Activated B cell treated with CpG ODN at 0.5 μM for 24 hours (primary cell): ENCODE measurements around the gene ADAM12. TPM values are rescaled to one million over a fixed set of nuclear protein-coding genes. Genes with fewer than 3 reads are reported as not detected.

Experiments used
- ATAC-seq: fragments of 200-7000 bp; cut with Tn5 transposase; one replicate; pipeline ENCODE4 v1.10.0; 2021; ENCODE audit warnings: low read depth, mild to moderate bottlenecking, moderate library complexity
- CTCF ChIA-PET: fragments of 350-600 bp; sonication (Branson Sonifier 250); formaldehyde crosslinking; loops from one replicate; lab custom pipeline; 2021; ENCODE audit warnings: antibody characterized with exemption; lab: Charles Lee
- POLR2A ChIA-PET: fragments of 350-600 bp; sonication (Branson Sonifier 250); formaldehyde crosslinking; loops from one replicate; lab custom pipeline; 2021; ENCODE audit warnings: antibody characterized with exemption; lab: Charles Lee
- DNase-seq: peaks from one replicate; pipeline ENCODE4 v3.0.0; 2022
- H3K27ac Mint-ChIP-seq: one replicate; pipeline ENCODE4 v1.8.0; 2020; ENCODE audit warnings: mixed read lengths
- H3K27me3 Mint-ChIP-seq: one replicate; pipeline ENCODE4 v1.8.0; 2021; ENCODE audit warnings: mixed read lengths
- H3K36me3 Mint-ChIP-seq: one replicate; pipeline ENCODE4 v1.8.0; 2021; ENCODE audit warnings: low read depth, mixed read lengths
- H3K4me1 Mint-ChIP-seq: one replicate; pipeline ENCODE4 v1.8.0; 2021; ENCODE audit warnings: mixed read lengths
- H3K4me3 Mint-ChIP-seq: one replicate; pipeline ENCODE4 v1.8.0; 2020; ENCODE audit warnings: mild to moderate bottlenecking, mixed read lengths
- H3K9me3 Mint-ChIP-seq: one replicate; pipeline ENCODE4 v1.8.0; 2020; ENCODE audit warnings: mixed read lengths
- intact Hi-C: fragments of 100-400 bp; cut with micrococcal nuclease; formaldehyde crosslinking; loops from one replicate; pipeline ENCODE4 v1.15.1; 2024
- total RNA-seq: library from RNA; stranded (reverse); gene quantifications from 2 replicates; pipeline ENCODE4 v1.2.3, GENCODE V29; 2022
- TF ChIP-seq, protein P1 (sequence below): fragments of 200-600 bp; IDR thresholded peaks from one replicate; pipeline ENCODE4 v1.8.0; 2022; ENCODE audit warnings: antibody characterized with exemption, mild to moderate bottlenecking

Gene ADAM12
- total RNA-seq, 1 donor from 2014 or later: 0.84 TPM

DNA sequence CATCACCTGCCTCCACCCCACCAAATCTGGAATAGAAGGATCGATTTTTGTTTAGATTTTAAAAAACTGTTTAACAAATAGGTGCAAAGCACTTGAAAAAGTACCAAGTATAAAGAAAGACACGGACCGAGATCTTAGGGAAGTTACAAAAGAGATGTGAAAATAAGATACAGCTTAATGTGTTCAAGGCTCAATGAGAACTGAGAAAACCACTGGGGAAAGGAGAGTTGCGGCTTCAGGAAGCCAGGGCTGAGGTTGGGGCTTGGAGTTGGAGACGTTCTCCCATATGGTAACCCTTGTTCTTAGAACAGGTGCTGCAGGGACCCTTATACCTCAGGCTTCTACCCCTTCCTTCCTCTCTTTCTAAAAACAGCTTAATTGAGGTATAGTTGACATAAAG lies 351.8 kb downstream of the ADAM12 start:
- peak overlapping the region; percentile 47 for H3K4me3 Mint-ChIP-seq
- H3K4me1 Mint-ChIP-seq: peaks cover 60% of the 10 kb centered on the region

DNA sequence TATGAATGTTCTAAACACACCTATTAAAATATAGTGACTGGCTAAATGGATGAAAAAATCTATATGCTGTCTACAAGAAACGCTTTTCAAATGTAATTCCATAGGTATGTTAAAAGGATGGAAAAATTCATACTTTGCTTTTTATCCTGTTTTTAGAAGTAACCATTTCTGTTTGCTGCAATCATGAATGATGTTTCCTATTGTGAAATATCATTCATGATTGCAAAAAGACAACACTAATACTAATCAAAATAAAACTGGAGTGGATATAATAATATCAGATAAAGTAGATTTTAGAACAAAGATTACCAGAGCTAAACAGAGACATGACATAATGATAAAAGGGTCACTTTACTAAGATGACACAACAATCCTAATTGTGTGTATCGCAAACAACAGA lies 353.7 kb downstream of the ADAM12 start:
- Mint-ChIP-seq H3K27me3 (no peaks in the 10 kb centered on the region), H3K4me3 (no peak overlapping the region), H3K4me1 (peaks cover 41% of the 10 kb centered on the region), H3K27ac (no peak overlapping the region), H3K9me3 (peaks cover 6% of the 10 kb centered on the region), H3K36me3 (peaks cover 2% of the 10 kb centered on the region)
- intact Hi-C loops: no loop called here
- DNase-seq (no peak), ATAC-seq (no peak)
- CTCF ChIA-PET: no interaction called here
- POLR2A ChIA-PET: no interaction called here
- TF ChIP-seq, protein P1, sequence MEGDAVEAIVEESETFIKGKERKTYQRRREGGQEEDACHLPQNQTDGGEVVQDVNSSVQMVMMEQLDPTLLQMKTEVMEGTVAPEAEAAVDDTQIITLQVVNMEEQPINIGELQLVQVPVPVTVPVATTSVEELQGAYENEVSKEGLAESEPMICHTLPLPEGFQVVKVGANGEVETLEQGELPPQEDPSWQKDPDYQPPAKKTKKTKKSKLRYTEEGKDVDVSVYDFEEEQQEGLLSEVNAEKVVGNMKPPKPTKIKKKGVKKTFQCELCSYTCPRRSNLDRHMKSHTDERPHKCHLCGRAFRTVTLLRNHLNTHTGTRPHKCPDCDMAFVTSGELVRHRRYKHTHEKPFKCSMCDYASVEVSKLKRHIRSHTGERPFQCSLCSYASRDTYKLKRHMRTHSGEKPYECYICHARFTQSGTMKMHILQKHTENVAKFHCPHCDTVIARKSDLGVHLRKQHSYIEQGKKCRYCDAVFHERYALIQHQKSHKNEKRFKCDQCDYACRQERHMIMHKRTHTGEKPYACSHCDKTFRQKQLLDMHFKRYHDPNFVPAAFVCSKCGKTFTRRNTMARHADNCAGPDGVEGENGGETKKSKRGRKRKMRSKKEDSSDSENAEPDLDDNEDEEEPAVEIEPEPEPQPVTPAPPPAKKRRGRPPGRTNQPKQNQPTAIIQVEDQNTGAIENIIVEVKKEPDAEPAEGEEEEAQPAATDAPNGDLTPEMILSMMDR: no peak

More for the DNA sequence above, 351.8 kb downstream of the ADAM12 start:
- ATAC-seq: peak; percentile 60
- Mint-ChIP-seq H3K9me3 (peaks cover 6% of the 10 kb centered on the region), H3K36me3 (peaks cover 2% of the 10 kb centered on the region), H3K27ac (peak overlapping the region; percentile 100), H3K27me3 (no peaks in the 10 kb centered on the region)
- intact Hi-C loops: loop anchor here (1.0 kb wide), 2 partner anchors 54 to 65 kb away; no protein-coding TSS in a partner anchor
- no peak for DNase-seq
- ChIA-PET CTCF (interaction anchor here (0.9 to 1.5 kb wide), 2 partner anchors 9 to 45 kb away, joined by 3 to 4 read pairs; no protein-coding TSS in a partner anchor), POLR2A (interaction anchor here (0.8 to 1.2 kb wide), 2 partner anchors 52 to 54 kb away, joined by 3 to 5 read pairs; no protein-coding TSS in a partner anchor)
- TF ChIP-seq, protein P1: no peak

DNA sequence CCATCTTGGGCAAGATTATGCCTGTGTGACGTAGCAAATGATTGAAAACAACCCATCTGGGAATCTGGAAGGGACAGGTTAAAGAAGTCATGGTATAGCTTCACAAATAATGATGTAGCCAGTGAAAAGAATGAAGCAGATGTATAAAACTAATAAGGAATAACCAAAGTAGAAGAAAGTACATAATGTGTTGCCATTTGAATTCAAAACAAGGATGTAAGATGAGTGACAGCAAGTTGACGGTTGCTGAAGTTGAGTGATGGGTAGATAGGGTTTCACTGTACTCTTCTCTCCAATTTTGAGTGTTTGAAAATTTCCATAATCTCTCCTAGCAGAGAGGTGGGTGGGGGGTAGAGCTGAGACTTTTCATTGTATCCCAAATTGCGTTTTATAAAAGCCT lies 358.3 kb downstream of the ADAM12 start:
- intact Hi-C loops: no loop called here
- POLR2A ChIA-PET: no interaction called here
- DNase-seq (no peak), ATAC-seq (no peak)
- CTCF ChIA-PET: no interaction called here
- Mint-ChIP-seq H3K27me3 (no peaks in the 10 kb centered on the region), H3K4me1 (peaks cover 5% of the 10 kb centered on the region), H3K9me3 (peaks cover 16% of the 10 kb centered on the region), H3K27ac (no peak overlapping the region), H3K4me3 (no peak overlapping the region), H3K36me3 (peaks cover 2% of the 10 kb centered on the region)
- TF ChIP-seq, protein P1: no peak

DNA sequence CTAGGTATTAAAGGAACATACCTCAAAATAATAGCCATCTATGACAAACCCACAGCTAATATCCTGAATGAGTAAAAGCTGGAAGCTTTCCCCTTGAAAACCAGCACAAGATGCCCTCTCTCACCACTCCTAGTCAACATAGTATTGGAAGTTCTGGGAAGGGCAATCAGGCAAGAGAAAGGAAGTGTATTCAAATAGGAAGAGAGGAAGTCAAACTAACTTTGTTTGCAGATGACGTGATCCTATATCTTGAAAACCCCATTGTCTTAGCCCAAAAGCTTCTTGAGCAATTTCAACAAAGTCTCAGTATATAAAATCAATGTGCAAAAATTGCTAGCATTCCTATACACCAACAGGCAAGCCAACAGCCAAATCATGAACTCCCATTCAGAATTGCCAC lies 360.6 kb downstream of the ADAM12 start:
- intact Hi-C loops: loop anchor here (2.0 kb wide), 1 partner anchor 13 kb away; no protein-coding TSS in a partner anchor
- CTCF ChIA-PET: interaction anchor here (1.2 to 1.6 kb wide), 2 partner anchors 9 to 45 kb away, joined by 4 read pairs; no protein-coding TSS in a partner anchor
- no peak for ATAC-seq

DNA sequence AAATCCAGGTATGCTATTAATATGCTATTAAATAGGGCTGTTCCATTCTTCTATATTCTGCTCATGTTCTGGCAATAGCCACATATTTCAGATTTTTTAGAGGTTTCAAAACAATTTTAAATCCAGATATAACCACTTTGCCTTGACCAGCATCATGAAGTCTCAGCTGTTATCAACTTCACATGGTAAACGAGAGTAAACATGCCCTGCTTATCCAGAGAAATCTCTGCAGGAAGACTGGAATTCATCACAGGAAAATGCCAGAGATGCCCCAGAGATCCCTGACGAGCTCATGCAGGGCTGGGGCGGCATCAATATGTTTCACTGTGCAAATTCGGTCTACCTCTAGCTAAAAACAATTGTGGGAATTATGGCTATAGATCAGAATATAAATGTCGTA lies 365.4 kb downstream of the ADAM12 start:
- TF ChIP-seq, protein P1: no peak
- no peak for ATAC-seq
- CTCF ChIA-PET: no interaction called here

More for the DNA sequence above, 360.6 kb downstream of the ADAM12 start:
- no peak overlapping the region for H3K4me3 Mint-ChIP-seq
- peaks cover 5% of the 10 kb centered on the region for H3K4me1 Mint-ChIP-seq
- H3K27me3 Mint-ChIP-seq: no peaks in the 10 kb centered on the region
- H3K9me3 Mint-ChIP-seq: peaks cover 10% of the 10 kb centered on the region
- no peak overlapping the region for H3K27ac Mint-ChIP-seq
- no peak for DNase-seq
- H3K36me3 Mint-ChIP-seq: no peaks in the 10 kb centered on the region
- POLR2A ChIA-PET: interaction anchor here (1.7 kb wide), 1 partner anchor 14 kb away, joined by 4 read pairs; no protein-coding TSS in a partner anchor
- TF ChIP-seq, protein P1: no peak

More for the DNA sequence above, 365.4 kb downstream of the ADAM12 start:
- no peaks in the 10 kb centered on the region for H3K36me3 Mint-ChIP-seq
- no peak overlapping the region for H3K4me3 Mint-ChIP-seq
- intact Hi-C loops: no loop called here
- peaks cover 4% of the 10 kb centered on the region for H3K9me3 Mint-ChIP-seq
- H3K27me3 Mint-ChIP-seq: no peaks in the 10 kb centered on the region
- POLR2A ChIA-PET: no interaction called here
- DNase-seq: no peak
- peaks cover 5% of the 10 kb centered on the region for H3K4me1 Mint-ChIP-seq
- H3K27ac Mint-ChIP-seq: no peak overlapping the region
